Measurements from ENCODE around the gene ERVV-1.

DNA sequence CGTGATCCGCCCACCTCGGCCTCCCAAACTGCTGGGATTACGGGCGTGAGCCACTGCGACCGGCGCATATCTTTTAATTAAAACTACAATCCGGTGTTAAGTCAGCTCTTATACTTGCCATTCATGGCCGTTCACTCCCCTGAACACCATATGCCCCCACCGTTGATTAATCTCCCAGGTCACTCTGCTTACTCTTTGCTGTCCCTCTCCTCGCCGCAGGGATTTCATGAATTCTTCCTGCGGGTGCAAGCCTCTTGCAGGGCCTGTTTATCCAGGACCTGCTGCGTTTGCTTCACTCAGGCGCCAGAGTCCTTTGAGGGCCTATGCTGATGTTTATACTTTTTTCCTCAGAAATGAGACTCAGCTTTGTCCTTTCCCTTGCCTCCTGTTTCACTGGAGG is 31.8 kb downstream of the ERVV-1 start:
- TF ChIP-seq, protein P1, sequence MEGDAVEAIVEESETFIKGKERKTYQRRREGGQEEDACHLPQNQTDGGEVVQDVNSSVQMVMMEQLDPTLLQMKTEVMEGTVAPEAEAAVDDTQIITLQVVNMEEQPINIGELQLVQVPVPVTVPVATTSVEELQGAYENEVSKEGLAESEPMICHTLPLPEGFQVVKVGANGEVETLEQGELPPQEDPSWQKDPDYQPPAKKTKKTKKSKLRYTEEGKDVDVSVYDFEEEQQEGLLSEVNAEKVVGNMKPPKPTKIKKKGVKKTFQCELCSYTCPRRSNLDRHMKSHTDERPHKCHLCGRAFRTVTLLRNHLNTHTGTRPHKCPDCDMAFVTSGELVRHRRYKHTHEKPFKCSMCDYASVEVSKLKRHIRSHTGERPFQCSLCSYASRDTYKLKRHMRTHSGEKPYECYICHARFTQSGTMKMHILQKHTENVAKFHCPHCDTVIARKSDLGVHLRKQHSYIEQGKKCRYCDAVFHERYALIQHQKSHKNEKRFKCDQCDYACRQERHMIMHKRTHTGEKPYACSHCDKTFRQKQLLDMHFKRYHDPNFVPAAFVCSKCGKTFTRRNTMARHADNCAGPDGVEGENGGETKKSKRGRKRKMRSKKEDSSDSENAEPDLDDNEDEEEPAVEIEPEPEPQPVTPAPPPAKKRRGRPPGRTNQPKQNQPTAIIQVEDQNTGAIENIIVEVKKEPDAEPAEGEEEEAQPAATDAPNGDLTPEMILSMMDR (IDR thresholded peaks at IDR 0.05), result no peak
- no peak for TF ChIP-seq POLR2A (IDR thresholded peaks at IDR 0.05)

All from thyroid gland (tissue), 4 donors.